GM12878 (cell line): ENCODE results near the gene WDR48. TPM values are rescaled to one million over a fixed set of nuclear protein-coding genes. Genes with fewer than 3 reads are reported as not detected.

Source experiments
- ATAC-seq: fragments of 200-7000 bp; cut with Tn5 transposase; 3 replicates; pipeline ENCODE4 v1.9.1; 2020; ENCODE audit warnings: mild to moderate bottlenecking, moderate library complexity
- BruUV-seq: library from RNA; stranded (reverse); fragments of 400-500 nt; replicated peaks from 2 replicates; lab custom pipeline; 2021; lab: Mats Ljungman, UMichigan
- CTCF ChIA-PET: fragments of 300-600 bp; sonication (Branson Sonifier 250); formaldehyde crosslinking; extraction: SDS; loops from one replicate; lab custom pipeline; 2021; ENCODE audit warnings: inconsistent platforms; lab: Yijun Ruan, JAX
- POLR2A ChIA-PET: fragments of 350-600 bp; formaldehyde crosslinking; extraction: SDS; loops from one replicate; lab custom pipeline; 2021; ENCODE audit warnings: inconsistent platforms; lab: Charles Lee
- RAD21 ChIA-PET: fragments of 300-600 bp; sonication (Branson Sonifier 250); formaldehyde crosslinking; loops from one replicate; lab custom pipeline; 2023; ENCODE audit warnings: antibody characterized with exemption; ENCODE audit not compliant: unreplicated experiment; lab: Charles Lee
- SMC1A ChIA-PET: fragments of 300-600 bp; sonication (Branson Sonifier 250); formaldehyde crosslinking; loops from one replicate; lab custom pipeline; 2023; ENCODE audit not compliant: unreplicated experiment, uncharacterized antibody; lab: Charles Lee
- DNase-seq: peaks from one replicate; pipeline ENCODE4 v3.0.0-alpha.2; 2011; ENCODE audit warnings: low read depth, low spot score
- FAIRE-seq: peaks from 3 replicates; lab custom pipeline; 2011; peaks lifted over from hg19 to GRCh38; lab: Jason Lieb, UNC
- H2AFZ ChIP-seq: 2 replicates; pipeline ENCODE4 v1.6.0; 2011; ENCODE audit warnings: low read depth, low read length, control low read depth; ENCODE audit not compliant: control insufficient read depth
- H3K27ac ChIP-seq: 2 replicates; pipeline ENCODE4 v1.5.1; 2011; ENCODE audit warnings: control low read depth; ENCODE audit not compliant: control insufficient read depth, insufficient read depth
- H3K27me3 ChIP-seq, 2 experiments: replicated peaks in 1 of 2; 2 replicates each; pipeline versions ENCODE4 v1.6.0 to v1.6.1; 2011; ENCODE audit warnings: low read length in 1 of 2; ENCODE audit not compliant: control insufficient read depth in 2 of 2, insufficient read depth in 2 of 2
- H3K36me3 ChIP-seq, 2 experiments: 2 replicates each; pipeline ENCODE4 v1.5.1; 2011; ENCODE audit warnings: low read length in 1 of 2; ENCODE audit not compliant: control insufficient read depth in 2 of 2, insufficient read depth in 2 of 2
- H3K4me1 ChIP-seq: 2 replicates; pipeline ENCODE4 v1.6.1; 2011; ENCODE audit warnings: mild to moderate bottlenecking, low read length, moderate library complexity, mixed read lengths; ENCODE audit not compliant: control insufficient read depth, insufficient read depth
- H3K4me2 ChIP-seq: 2 replicates; pipeline ENCODE4 v1.6.0; 2011; ENCODE audit warnings: control low read depth; ENCODE audit not compliant: control insufficient read depth, insufficient read depth
- H3K4me3 ChIP-seq: fragments of 200-600 bp; sonication (generic); 2 replicates; pipeline ENCODE4 v1.5.1; 2016
- H3K79me2 ChIP-seq: 2 replicates; pipeline ENCODE4 v1.6.0; 2011; ENCODE audit warnings: low read length; ENCODE audit not compliant: control insufficient read depth, insufficient read depth
- H3K9ac ChIP-seq: 2 replicates; pipeline ENCODE4 v1.8.0; 2011; ENCODE audit warnings: low read length, control low read depth, mixed read lengths; ENCODE audit not compliant: control insufficient read depth, insufficient read depth
- H3K9me3 ChIP-seq: replicated peaks from 3 replicates; pipeline ENCODE4 v1.5.1; 2011; ENCODE audit warnings: mild to moderate bottlenecking, low read length; ENCODE audit not compliant: control insufficient read depth, insufficient read depth
- H4K20me1 ChIP-seq: 2 replicates; pipeline ENCODE4 v1.6.0; 2011; ENCODE audit not compliant: control insufficient read depth, insufficient read depth
- ATF2 ChIP-seq: IDR thresholded peaks from 2 replicates; pipeline ENCODE4 v1.6.1; 2012; ENCODE audit warnings: low read length, inconsistent platforms
- CBFB ChIP-seq: IDR thresholded peaks from 2 replicates; pipeline ENCODE4 v1.6.1; 2016; ENCODE audit warnings: antibody characterized with exemption, low read depth
- CUX1 ChIP-seq: IDR thresholded peaks from 2 replicates; pipeline ENCODE4 v1.6.1; 2012; ENCODE audit warnings: improper control_type of control experiment, low read depth, low read length; ENCODE audit not compliant: insufficient replicate concordance
- E2F8 ChIP-seq: fragments of 450-650 bp; IDR thresholded peaks from 2 replicates; pipeline ENCODE4 v1.6.1; 2018; ENCODE audit warnings: mild to moderate bottlenecking, low read depth, moderate library complexity; ENCODE audit not compliant: partially characterized antibody
- IKZF2 ChIP-seq, 2 experiments: fragments of 450-650 bp; IDR thresholded peaks; 2 replicates each; pipeline ENCODE4 v1.6.1; 2017; ENCODE audit warnings: mild to moderate bottlenecking in 2 of 2, moderate library complexity in 2 of 2
- KAT2A ChIP-seq: conservative IDR thresholded peaks from 2 replicates; pipeline ENCODE4 v1.6.1; 2011; ENCODE audit warnings: low read depth, low read length; ENCODE audit not compliant: control insufficient read depth
- MXI1 ChIP-seq: fragments of 150-350 bp; IDR thresholded peaks from 2 replicates; pipeline ENCODE4 v1.6.1; 2011; ENCODE audit warnings: low read depth, mild to moderate bottlenecking, inconsistent platforms, low read length, improper control_type of control experiment
- NBN ChIP-seq: fragments of 450-650 bp; IDR thresholded peaks from 2 replicates; pipeline ENCODE4 v1.6.1; 2016
- NR2C1 ChIP-seq: fragments of 450-650 bp; IDR thresholded peaks from 2 replicates; pipeline ENCODE4 v1.6.1; 2017; ENCODE audit warnings: antibody characterized with exemption, mild to moderate bottlenecking, moderate library complexity
- SMAD5 ChIP-seq: IDR thresholded peaks from 2 replicates; pipeline ENCODE4 v1.6.1; 2016; ENCODE audit warnings: antibody characterized with exemption, low read depth
- SP1 ChIP-seq: IDR thresholded peaks from one replicate; pipeline ENCODE4 v1.6.1; 2011; ENCODE audit warnings: low read depth, low read length
- STAT1 ChIP-seq: fragments of 450-650 bp; conservative IDR thresholded peaks from 2 replicates; pipeline ENCODE4 v1.6.1; 2014; ENCODE audit warnings: antibody characterized with exemption, mild to moderate bottlenecking
- ZNF274 ChIP-seq: IDR thresholded peaks from one replicate; pipeline ENCODE4 v1.8.0; 2011; ENCODE audit not compliant: insufficient read length, insufficient read depth
- ZNF622 ChIP-seq: fragments of 450-650 bp; IDR thresholded peaks from 2 replicates; pipeline ENCODE4 v1.6.1; 2017; ENCODE audit warnings: mild to moderate bottlenecking, inconsistent platforms
- WGBS: methylation state at CpG from one replicate; pipeline ENCODE4 v1.1.6; 2016; ENCODE audit warnings: low lambda C conversion rate; ENCODE audit not compliant: insufficient replicate concordance, insufficient coverage; ENCODE audit errors: missing lambda C conversion rate; 5-methylcytosine and 5-hydroxymethylcytosine counted together
- in situ Hi-C: fragments of 300-500 bp; cut with MboI; formaldehyde crosslinking; loops from 9 replicates; pipeline ENCODE4 v1.14.3; 2018; ENCODE audit warnings: mixed read lengths
- intact Hi-C: fragments of 100-400 bp; cut with micrococcal nuclease; formaldehyde crosslinking; loops from one replicate; pipeline ENCODE4 v1.14.2; 2022; ENCODE audit not compliant: unreplicated experiment
- polyA plus RNA-seq, 11 experiments: library from polyadenylated mRNA; depleted of rRNA in 4 of 11; unstranded in 6 of 11; stranded (reverse) in 5 of 11; fragments of >200 nt; fragmentation: Nextera tagmentation in 4 of 11; fragmentation: Illumina TruSeq in 1 of 11; extraction: Ambion mirVana in 4 of 11; extraction: Trizol in 1 of 11; gene quantifications; 1 replicate in 1 of 11; 2 replicates in 10 of 11; pipeline versions ENCODE4 v1.2.1 to v1.2.3, GENCODE V29; 2011 to 2016; ENCODE audit warnings: inconsistent platforms in 2 of 11, missing spikeins in 2 of 11, low read depth in 1 of 11
- total RNA-seq, 4 experiments: library from RNA; depleted of rRNA in 3 of 4; stranded (reverse); fragments of >200 nt in 3 of 4; fragmentation: Illumina TruSeq in 1 of 4; extraction: Trizol in 1 of 4; gene quantifications; 2 replicates each; pipeline versions ENCODE4 v1.2.1 to v1.2.3, GENCODE V29; 2013 to 2021

The WDR48 gene
- total and polyA plus RNA-seq, 10 of the 15 experiments (the other 5 are each of a cell fraction or from before 2014, with no cell fraction given), result 16.8 to 43.8 (median 29.0) TPM

- DNase-seq, result no peak
- no peaks in the 10 kb centered on the region for H3K9me3 ChIP-seq
- no peaks in the 10 kb centered on the region for H3K27me3 ChIP-seq
- H3K4me1 ChIP-seq, result no peaks in the 10 kb centered on the region; the same call in 1 of the 2 replicates
- ChIA-PET POLR2A (no interaction called here), CTCF (interaction anchor here (1.0 to 3.4 kb wide), 3 partner anchors 49 to 195 kb away, joined by 3 to 33 read pairs (median 5); no protein-coding TSS in a partner anchor), SMC1A (interaction anchor here (1.0 to 1.7 kb wide), 2 partner anchors 48 to 189 kb away, joined by 3 to 15 read pairs; no protein-coding TSS in a partner anchor), RAD21 (interaction anchor here (1.0 to 3.4 kb wide), 4 partner anchors 47 to 188 kb away, joined by 3 to 25 read pairs (median 4); no protein-coding TSS in a partner anchor)
- in situ Hi-C loops, result loop anchor here (5.0 kb wide), 1 partner anchor 182 kb away; the partner anchor contains the start of gene CX3CR1
- H3K9ac ChIP-seq, result no peak overlapping the region
- BruUV-seq, result no TSS peak
- no peak overlapping the region for H3K4me3 ChIP-seq
- no peak for TF ChIP-seq CUX1
- no peak for TF ChIP-seq MXI1
- TF ChIP-seq NR2C1, result no peak
- no peak for TF ChIP-seq SMAD5
- TF ChIP-seq NBN, result no peak
- no peak for TF ChIP-seq IKZF2 (IDR thresholded peaks at IDR 0.05)
- TF ChIP-seq STAT1, result no peak
- no peak for TF ChIP-seq ZNF622
- TF ChIP-seq SP1, result no peak
- TF ChIP-seq CBFB, result no peak
- no peak for TF ChIP-seq E2F8
- TF ChIP-seq ZNF274, result no peak
- no peak for TF ChIP-seq ATF2
- TF ChIP-seq KAT2A, result no peak
- FAIRE-seq, result no peak
- peaks cover 13 to 32% of the 10 kb centered on the region in 2 experiments; a peak in 3 of 4 replicates for H3K36me3 ChIP-seq
- 96% methylated on average over 9 of the region's 9 CpGs for WGBS
- ATAC-seq, result no peak
- intact Hi-C loops, result loop anchor here (2.0 kb wide), 2 partner anchors 80 to 278 kb away; no protein-coding TSS in a partner anchor
- no peak overlapping the region for H2AFZ ChIP-seq
- H3K4me2 ChIP-seq, result no peak overlapping the region
- H3K27ac ChIP-seq, result no peak overlapping the region
- H3K79me2 ChIP-seq, result no peaks in the 10 kb centered on the region
- H4K20me1 ChIP-seq, result no peaks in the 10 kb centered on the region
These were observed 48.7 kb downstream of the WDR48 start for GRCh38 chr3:39100500-39100886.
